Measurements from ENCODE around the gene ZC3HAV1L. TPM values are rescaled to one million over a fixed set of nuclear protein-coding genes. Genes with fewer than 3 reads are reported as not detected.
A peak's percentile ranks its signal among the peaks of the same experiment; 100 is the strongest.

ZC3HAV1L gene
- total RNA-seq, 1 experiment from 2014 or later: 27.3 TPM

DNA sequence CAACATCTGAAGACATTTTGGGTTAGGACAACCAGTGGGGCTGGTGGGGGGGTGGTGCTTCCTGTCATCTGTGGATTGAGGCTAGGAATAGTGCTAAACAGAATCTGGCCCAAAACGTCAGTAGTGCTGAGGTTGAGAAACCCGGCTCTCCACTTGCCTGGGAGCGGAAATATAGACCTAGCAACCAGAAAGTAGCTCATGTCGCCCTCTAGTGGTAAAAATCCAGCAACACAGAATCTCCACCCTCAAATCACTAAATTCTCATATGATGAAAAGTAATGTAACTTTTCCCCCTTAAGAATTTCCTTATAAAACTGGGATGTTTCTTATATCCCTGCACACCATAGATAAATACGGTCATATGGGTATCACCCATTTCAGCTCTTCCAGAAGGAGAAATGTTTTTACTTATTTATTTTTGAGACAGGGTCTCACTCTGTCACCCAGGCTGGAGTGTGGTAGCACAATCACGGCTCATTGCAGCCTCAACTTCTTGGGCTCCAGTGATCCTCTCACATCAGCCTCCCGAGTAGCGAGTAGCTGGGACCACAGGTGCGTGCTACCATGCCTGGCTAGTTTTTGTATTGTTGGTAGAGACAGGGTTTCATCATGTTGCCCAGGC is 39.3 kb upstream of the ZC3HAV1L start:
- in situ Hi-C loops (cut with HindIII; ENCODE audit: low pct_unique_long_range_greater_than_20kb, low sequenced_read_pairs) (no loop called here), intact Hi-C loops (cut with micrococcal nuclease; ENCODE audit: unreplicated experiment) (no loop called here)
- Histone ChIP-seq H3K9me3 (ENCODE audit: control insufficient read depth, insufficient read depth, low read depth, low read length) (no peaks in the 10 kb centered on the region), H3K27ac (ENCODE audit: low read length) (peak overlapping the region; percentile 70; the same call in 1 of the 2 replicates), H3K27me3 (ENCODE audit: control insufficient read depth, insufficient read depth, low read length) (no peaks in the 10 kb centered on the region), H3K4me1 (ENCODE audit: control insufficient read depth, insufficient read depth, low read length) (peaks cover 3% of the 10 kb centered on the region; the same call in 1 of the 2 replicates), H3K4me3 (ENCODE audit: low read depth in 2 of 2, low read length in 2 of 2) (no peak overlapping the region), H3K36me3 (ENCODE audit: control insufficient read depth, insufficient read depth, low read length) (peaks cover 31% of the 10 kb centered on the region)
- TF ChIP-seq POLR2AphosphoS5 (IDR thresholded peaks at IDR 0.05; ENCODE audit: low read depth, low read length): no peak
- TF ChIP-seq, protein P1, sequence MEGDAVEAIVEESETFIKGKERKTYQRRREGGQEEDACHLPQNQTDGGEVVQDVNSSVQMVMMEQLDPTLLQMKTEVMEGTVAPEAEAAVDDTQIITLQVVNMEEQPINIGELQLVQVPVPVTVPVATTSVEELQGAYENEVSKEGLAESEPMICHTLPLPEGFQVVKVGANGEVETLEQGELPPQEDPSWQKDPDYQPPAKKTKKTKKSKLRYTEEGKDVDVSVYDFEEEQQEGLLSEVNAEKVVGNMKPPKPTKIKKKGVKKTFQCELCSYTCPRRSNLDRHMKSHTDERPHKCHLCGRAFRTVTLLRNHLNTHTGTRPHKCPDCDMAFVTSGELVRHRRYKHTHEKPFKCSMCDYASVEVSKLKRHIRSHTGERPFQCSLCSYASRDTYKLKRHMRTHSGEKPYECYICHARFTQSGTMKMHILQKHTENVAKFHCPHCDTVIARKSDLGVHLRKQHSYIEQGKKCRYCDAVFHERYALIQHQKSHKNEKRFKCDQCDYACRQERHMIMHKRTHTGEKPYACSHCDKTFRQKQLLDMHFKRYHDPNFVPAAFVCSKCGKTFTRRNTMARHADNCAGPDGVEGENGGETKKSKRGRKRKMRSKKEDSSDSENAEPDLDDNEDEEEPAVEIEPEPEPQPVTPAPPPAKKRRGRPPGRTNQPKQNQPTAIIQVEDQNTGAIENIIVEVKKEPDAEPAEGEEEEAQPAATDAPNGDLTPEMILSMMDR (IDR thresholded peaks at IDR 0.05): peak; percentile 88
- no TSS peak for BruUV-seq (replicated peaks)
- peak; percentile 84 for DNase-seq (ENCODE audit: low read depth, low spot score)
- ChIA-PET POLR2A (no interaction called here), CTCF (interaction anchor here (0.6 to 1.2 kb wide), 9 partner anchors 22 to 240 kb away, joined by 3 to 4 read pairs (median 3); no protein-coding TSS in a partner anchor)
- peak; percentile 88 for ATAC-seq

DNA sequence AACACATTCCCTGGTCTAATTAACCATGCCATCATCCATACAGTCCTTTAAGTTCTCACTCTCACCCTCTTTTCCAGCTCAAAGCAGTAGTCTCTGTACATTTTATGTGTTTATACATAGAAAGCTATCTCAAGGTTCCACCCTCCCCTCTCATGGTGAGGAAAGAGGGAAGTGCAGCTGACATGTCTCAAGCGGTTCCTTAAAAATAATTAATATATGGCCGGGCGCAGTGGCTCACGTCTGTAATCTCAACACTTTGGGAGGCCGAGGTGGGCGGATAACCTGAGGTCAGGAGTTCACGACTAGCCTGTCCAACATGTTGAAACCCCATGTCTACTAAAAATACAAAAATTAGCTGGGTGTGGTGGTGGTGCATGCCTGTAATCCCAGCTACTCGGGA is 37.0 kb upstream of the ZC3HAV1L start:
- no peak for TF ChIP-seq TCF7L2 (IDR thresholded peaks at IDR 0.05; ENCODE audit: low read depth, low read length)
- TF ChIP-seq, protein P2, sequence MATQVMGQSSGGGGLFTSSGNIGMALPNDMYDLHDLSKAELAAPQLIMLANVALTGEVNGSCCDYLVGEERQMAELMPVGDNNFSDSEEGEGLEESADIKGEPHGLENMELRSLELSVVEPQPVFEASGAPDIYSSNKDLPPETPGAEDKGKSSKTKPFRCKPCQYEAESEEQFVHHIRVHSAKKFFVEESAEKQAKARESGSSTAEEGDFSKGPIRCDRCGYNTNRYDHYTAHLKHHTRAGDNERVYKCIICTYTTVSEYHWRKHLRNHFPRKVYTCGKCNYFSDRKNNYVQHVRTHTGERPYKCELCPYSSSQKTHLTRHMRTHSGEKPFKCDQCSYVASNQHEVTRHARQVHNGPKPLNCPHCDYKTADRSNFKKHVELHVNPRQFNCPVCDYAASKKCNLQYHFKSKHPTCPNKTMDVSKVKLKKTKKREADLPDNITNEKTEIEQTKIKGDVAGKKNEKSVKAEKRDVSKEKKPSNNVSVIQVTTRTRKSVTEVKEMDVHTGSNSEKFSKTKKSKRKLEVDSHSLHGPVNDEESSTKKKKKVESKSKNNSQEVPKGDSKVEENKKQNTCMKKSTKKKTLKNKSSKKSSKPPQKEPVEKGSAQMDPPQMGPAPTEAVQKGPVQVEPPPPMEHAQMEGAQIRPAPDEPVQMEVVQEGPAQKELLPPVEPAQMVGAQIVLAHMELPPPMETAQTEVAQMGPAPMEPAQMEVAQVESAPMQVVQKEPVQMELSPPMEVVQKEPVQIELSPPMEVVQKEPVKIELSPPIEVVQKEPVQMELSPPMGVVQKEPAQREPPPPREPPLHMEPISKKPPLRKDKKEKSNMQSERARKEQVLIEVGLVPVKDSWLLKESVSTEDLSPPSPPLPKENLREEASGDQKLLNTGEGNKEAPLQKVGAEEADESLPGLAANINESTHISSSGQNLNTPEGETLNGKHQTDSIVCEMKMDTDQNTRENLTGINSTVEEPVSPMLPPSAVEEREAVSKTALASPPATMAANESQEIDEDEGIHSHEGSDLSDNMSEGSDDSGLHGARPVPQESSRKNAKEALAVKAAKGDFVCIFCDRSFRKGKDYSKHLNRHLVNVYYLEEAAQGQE (IDR thresholded peaks at IDR 0.05; ENCODE audit: insufficient read depth in 1 of 2, low read depth in 2 of 2, low read length in 1 of 2): no peak
- TF ChIP-seq, protein P1 (IDR thresholded peaks at IDR 0.05): no peak
- TF ChIP-seq POLR2AphosphoS5 (IDR thresholded peaks at IDR 0.05; ENCODE audit: low read depth, low read length): no peak
- TF ChIP-seq SIN3A (IDR thresholded peaks at IDR 0.05; ENCODE audit: borderline replicate concordance, insufficient read depth, low read depth, low read length): no peak
- POLR2A ChIA-PET: no interaction called here
- BruUV-seq (replicated peaks): no TSS peak
- ATAC-seq: no peak
- H3K4me1 ChIP-seq (ENCODE audit: control insufficient read depth, insufficient read depth, low read length): peaks cover 3% of the 10 kb centered on the region; the same call in 1 of the 2 replicates
- intact Hi-C loops (cut with micrococcal nuclease; ENCODE audit: unreplicated experiment): no loop called here
- no peak overlapping the region for H3K4me3 ChIP-seq (ENCODE audit: low read depth in 2 of 2, low read length in 2 of 2)
- H3K27me3 ChIP-seq (ENCODE audit: control insufficient read depth, insufficient read depth, low read length): no peaks in the 10 kb centered on the region
- no peak overlapping the region for H3K27ac ChIP-seq (ENCODE audit: low read length)
- H3K9me3 ChIP-seq (ENCODE audit: control insufficient read depth, insufficient read depth, low read depth, low read length): no peaks in the 10 kb centered on the region
- CTCF ChIA-PET: no interaction called here
- DNase-seq (ENCODE audit: low read depth, low spot score): no peak
- in situ Hi-C loops (cut with HindIII; ENCODE audit: low pct_unique_long_range_greater_than_20kb, low sequenced_read_pairs): no loop called here
- H3K36me3 ChIP-seq (ENCODE audit: control insufficient read depth, insufficient read depth, low read length): peaks cover 25% of the 10 kb centered on the region
